Endometrial microvascular endothelial cells (primary cell): ENCODE results near the gene PRR14. TPM values are rescaled to one million over a fixed set of nuclear protein-coding genes. Genes with fewer than 3 reads are reported as not detected.

Source experiments
- in situ Hi-C: cut with HindIII; loops from 2 replicates; pipeline ENCODE4 v1.10.0; 2017; ENCODE audit warnings: low sequenced_read_pairs, low pct_unique_long_range_greater_than_20kb; ENCODE audit errors: inconsistent ontology term
- total RNA-seq: library from RNA; depleted of rRNA; stranded (reverse); fragments of >200 nt; gene quantifications from one replicate; pipeline ENCODE4 v1.2.3, GENCODE V29; 2015; ENCODE audit errors: inconsistent ontology term

Gene PRR14
- total RNA-seq = 22.9 TPM

GRCh38 chr16:30650369-30651123, at the start of gene PRR14:
TSS of gene PRR14 (plus strand) at chr16:30650960. CDS start at chr16:30651646, 686 bp downstream.
- in situ Hi-C loops = no loop called here

- in situ Hi-C loops = no loop called here
Measured at GRCh38 chr16:30601966-30602365, 48.8 kb upstream of the PRR14 start.

DNA sequence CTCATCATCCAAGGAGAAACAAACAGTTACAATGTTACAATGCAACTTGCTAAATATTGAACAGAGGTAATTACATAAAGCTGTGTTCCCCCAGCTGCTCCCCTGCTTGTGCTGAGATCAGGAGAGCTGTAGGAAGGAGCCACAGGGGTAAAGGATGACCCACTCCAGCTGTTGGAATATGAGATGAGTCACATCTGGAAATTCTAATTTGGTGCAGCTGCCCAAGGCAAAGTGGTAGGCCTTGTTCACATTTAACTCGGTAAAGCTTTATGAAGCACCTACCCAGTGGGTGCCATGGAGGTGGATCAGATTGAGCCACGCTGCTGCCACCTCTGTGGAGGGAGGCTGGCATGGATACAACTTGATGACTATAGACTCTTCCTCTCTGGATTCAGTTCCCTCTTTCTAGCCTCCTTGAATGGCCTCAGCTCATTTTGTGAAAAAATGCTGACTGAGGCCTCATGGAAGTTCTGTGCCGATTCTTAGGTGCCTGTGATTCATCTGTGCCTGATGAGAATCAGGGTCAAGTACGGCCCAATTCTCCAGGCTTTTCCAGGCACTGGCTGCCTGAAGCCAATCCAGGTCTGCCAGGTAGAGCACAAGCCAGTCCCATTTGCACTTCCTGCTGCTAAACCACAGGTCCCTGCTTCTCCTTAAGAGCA, 48.0 kb upstream of the PRR14 start:
- in situ Hi-C loops = no loop called here

DNA sequence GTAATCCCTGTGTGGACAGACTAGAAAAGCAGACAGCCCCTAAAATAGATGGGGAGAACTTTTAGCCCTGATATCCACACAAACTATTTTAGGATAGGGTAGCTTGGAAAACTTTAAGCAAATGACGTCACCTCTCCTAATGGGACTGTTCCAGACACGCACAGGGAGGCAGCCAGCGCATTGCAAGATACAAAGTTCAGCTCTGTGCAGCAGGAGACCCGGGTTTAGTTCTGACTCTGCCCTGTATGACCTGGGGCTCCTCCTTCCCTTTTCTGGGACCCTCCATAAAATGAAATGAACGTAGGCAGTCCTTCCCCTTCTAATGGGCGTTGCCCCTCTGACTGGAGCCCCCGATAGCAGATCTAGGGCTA, 46.8 kb upstream of the PRR14 start:
- in situ Hi-C loops = no loop called here

- in situ Hi-C loops = no loop called here
Measured at GRCh38 chr16:30604316-30604947, 46.3 kb upstream of the PRR14 start.

GRCh38 chr16:30605158-30605557, 45.6 kb upstream of the PRR14 start:
- in situ Hi-C loops = no loop called here

DNA sequence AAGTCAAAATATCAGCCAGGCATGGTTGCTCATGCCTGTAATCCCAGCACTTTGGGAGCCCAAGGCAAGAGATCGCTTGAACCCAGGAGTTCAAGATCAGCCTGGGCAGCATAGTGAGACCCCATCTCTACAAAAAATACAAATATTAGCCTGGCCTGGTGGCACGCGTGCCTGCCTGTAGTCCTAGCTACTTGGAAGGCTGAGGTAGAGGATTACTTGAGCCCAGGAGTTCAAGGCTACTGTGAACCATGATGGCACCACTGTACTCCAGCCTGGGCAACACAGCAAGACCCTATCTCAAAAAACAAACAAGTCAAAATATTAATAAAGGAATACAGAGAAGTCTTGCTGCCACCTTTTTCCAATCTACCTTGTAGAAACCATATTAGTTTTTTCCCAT, 44.8 kb upstream of the PRR14 start:
- in situ Hi-C loops = no loop called here

DNA sequence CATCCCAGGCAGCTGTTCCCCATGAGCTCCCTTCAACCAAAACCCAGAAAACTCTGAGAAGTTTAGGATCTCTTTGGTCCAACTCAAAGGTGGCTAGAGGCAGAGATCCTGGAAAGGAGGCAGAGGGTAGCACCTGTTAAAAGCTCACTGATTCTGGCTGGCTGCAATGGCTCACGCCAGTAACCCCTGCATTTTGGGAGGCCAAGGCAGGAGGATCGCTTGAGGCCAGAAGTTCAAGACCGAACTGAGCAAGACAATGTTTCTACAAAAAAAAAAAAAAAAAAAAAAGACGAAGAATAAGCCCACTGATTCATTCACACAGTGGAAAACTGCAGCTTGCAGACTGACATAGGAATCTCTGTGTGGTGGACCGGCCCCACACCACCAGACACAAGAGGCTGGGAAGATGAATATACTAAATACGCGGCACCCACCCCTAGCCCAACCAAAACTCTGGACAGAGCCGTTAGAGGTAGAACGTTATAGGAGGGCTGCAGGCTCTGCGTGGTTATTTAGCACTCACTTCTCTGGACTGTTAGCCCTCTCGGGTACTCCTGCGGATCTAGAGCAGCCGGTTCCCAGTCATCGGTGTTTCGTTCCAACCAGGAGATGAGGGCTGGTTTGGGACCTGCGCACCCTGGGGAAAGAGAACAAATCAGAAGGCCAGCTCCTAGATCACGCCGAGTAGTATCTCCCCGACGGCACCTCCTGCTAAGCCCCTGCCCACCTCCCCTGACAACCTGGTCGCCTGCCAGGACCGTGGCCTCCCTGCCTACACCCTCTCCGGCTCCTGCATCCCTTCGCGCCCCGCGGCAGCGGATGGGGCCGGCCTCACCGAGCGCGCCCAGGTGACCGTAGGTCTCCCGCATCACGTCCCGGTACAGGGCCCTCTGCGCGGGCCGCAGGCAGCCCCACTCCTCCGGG, 41.5 kb upstream of the PRR14 start:
- in situ Hi-C loops = no loop called here

- in situ Hi-C loops = no loop called here
Measured at GRCh38 chr16:30609926-30610839, 40.6 kb upstream of the PRR14 start, which contains the start of gene ZNF689. TSS of gene ZNF689 (minus strand) at chr16:30610389. CDS start at chr16:30610041, 348 bp downstream.

DNA sequence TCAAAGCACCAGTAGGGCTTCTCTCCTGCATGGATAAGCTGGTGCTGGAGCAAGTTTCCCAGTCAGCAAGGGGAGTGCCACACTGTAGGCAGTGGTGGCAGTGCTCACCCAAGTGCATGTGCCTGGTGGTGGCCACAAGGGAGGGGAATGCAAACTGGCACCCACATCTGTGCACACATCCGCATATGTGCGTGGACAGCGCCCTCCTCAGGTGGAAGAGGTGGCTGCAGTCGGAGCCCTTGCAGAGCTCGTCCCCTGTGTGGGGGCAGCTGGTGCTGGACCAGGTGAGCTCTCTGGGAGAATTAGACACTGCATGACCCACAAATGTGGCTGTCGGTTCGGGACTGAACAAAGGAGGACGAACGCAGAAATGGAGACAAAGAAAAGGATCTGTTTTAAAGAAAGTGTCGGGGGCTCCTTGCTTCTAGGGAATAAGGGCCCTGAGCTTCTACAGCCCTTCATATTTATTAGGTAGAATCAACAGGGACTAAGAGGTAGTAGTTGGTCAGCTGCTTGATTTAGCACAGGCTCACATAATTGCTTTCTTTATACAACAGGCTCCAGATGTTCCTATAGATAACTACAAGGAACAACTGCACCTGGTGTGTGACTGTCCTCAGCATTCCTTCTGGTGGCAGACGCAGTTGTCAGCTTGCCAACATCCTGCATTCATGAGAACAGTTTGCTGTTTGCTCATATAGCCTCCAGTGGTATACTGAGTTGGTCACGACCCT, 35.2 kb upstream of the PRR14 start:
- in situ Hi-C loops = no loop called here

DNA sequence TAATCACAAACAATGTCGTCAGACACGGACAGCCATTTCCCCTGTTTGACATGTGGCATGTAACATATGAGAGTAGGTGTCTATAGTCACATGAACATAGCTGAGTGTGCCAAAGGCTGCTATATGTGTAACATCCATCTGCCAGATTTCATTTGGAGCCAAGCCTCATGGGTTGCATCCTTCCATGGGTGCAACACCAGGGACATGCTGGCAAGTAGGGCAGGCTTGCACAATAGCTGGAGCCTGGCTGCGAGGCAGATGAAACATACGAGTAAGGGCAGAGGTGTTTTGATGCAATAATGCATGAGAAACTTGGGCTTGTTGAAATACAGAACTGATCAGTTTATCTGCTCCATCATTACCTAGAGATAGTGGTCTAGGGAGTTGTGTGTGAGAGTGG, 31.6 kb upstream of the PRR14 start:
- in situ Hi-C loops = no loop called here

DNA sequence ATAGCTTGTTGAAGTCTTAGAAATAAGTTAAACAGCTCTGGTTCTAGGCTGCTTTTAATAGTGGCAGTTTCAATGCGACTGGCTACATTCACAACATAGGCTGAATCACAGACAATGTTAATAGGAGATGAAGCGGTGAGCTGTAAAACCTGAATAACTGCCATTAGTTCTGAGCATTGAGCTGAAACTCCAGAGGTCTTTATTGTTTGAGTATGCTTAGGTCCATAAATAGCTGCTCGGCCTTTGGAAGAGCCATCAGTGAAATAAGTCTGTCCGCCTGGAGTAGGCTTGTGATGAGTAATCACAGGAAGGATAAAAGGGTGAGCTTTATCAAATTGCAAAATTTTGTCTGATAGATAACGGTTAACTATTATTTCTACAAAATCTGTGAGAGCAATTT, 31.1 kb upstream of the PRR14 start:
- in situ Hi-C loops = no loop called here

DNA sequence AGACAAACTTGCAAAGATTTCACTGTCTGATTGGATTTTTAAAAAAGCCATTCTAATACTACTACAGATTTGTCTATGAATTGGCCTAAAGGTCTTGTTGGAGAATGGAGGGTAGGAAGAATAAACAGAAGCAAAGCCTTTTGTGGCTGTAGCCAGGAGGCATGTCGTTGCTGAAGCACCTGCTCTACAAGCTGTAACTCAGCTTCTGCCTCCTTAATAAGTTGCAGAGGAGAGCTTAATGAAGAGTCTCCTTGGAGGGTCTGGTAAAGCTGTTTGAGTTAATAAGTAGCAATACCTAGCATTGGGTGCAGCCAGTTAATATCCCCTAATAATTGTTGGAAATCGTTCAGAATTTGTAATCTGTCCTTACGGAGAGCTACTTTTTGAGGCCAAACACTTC, 30.6 kb upstream of the PRR14 start:
- in situ Hi-C loops = no loop called here

GRCh38 chr16:30621765-30622164, 29.0 kb upstream of the PRR14 start:
- in situ Hi-C loops = no loop called here

DNA sequence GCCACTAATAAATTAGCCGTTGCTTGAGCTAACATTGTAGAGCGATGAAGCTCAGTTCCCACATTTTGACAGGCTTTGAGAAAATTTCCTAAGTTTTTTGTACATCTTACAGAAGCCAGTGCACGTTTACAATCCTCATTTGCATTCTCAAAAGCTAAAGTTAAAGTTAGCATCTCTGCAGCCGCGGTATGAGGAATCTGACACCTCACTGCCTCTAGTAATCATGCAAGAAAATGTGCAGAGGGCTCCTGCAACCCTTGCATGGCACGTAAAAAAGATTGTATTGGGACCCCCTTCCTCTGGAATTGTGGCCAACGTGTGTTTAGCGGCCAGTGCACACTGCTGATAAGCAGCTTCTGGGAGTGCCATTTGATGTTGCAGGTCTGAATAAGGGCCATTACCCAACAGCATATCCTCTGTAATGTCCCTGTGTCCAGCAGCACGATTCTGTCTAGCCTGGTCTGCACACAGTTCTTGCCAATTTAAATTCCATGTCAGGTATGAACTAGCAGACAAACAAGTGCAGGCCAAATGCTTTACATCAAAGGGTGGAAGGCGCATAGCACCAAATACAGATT, 28.2 kb upstream of the PRR14 start:
- in situ Hi-C loops = no loop called here

DNA sequence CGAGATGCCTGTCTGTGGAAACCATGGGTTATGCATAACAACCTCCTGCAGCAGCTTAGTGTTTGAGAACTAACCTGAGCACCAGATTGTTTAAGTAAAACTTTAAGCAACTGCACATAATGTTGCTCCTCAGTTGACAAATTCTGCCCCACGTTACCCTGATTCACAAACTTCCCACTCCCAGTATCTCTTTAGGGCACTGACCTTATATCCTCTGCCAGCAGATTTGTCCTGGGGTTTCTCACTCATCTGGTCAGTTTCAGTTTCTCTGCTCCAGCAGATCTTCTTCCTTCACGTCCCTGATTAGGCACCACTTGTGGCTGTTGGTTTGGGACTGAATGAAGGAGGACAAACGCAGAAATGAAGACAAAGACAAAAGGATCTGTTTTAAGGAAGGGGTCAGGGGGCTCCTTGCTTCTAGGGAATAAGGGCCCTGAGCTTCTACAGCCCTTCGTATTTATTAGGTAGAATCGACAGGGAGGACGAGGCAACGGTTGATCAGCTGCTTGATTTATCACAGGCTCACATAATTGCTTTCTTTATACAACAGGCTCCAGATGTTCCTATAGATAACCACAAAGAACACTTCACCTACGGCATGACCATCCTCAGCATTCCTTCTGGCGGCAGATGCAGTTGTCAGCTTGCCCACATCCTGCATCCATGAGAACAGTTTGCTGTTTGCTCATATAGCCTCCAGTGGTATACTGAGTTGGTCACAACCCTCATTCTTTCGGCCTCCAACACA, 27.1 kb upstream of the PRR14 start:
- in situ Hi-C loops = no loop called here
